WTC11 (cell line): ENCODE measurements around the gene FLT3. TPM values are rescaled to one million over a fixed set of nuclear protein-coding genes. Genes with fewer than 3 reads are reported as not detected.

Experiments used
- ATAC-seq: fragments of 200-7000 bp; cut with Tn5 transposase; 2 replicates; pipeline ENCODE4 v1.10.0; 2021; ENCODE audit warnings: mild to moderate bottlenecking, moderate library complexity
- CTCF ChIA-PET: fragments of 300-600 bp; sonication (Branson Sonifier 250); formaldehyde crosslinking; loops from one replicate; lab custom pipeline; 2021; ENCODE audit warnings: antibody characterized with exemption; lab: Charles Lee
- POLR2A ChIA-PET: fragments of 350-600 bp; sonication (Branson Sonifier 250); formaldehyde crosslinking; loops from one replicate; lab custom pipeline; 2021; ENCODE audit warnings: antibody characterized with exemption; lab: Charles Lee
- DNase-seq: peaks from one replicate; pipeline ENCODE4 v3.0.0; 2021; ENCODE audit warnings: low spot score
- H3K27ac Mint-ChIP-seq: 2 replicates; pipeline ENCODE4 v1.8.0; 2021; ENCODE audit warnings: mixed read lengths
- H3K27me3 Mint-ChIP-seq: 2 replicates; pipeline ENCODE4 v1.8.0; 2021; ENCODE audit warnings: low read depth, mild to moderate bottlenecking, moderate library complexity, mixed read lengths
- H3K36me3 Mint-ChIP-seq: 2 replicates; pipeline ENCODE4 v1.8.0; 2021; ENCODE audit warnings: mixed read lengths
- H3K4me1 Mint-ChIP-seq: 2 replicates; pipeline ENCODE4 v1.8.0; 2022; ENCODE audit warnings: mixed read lengths
- H3K4me3 Mint-ChIP-seq: 2 replicates; pipeline ENCODE4 v1.8.0; 2021; ENCODE audit warnings: mild to moderate bottlenecking, moderate library complexity, mixed read lengths
- H3K9me3 Mint-ChIP-seq: 2 replicates; pipeline ENCODE4 v1.8.0; 2021; ENCODE audit warnings: mixed read lengths
- AR ChIP-seq: fragments of 250-450 bp; sonication (Bioruptor Pico); IDR thresholded peaks from 2 replicates; pipeline ENCODE4 v1.9.0; 2021; ENCODE audit warnings: mild to moderate bottlenecking
- FOXP1 ChIP-seq: sonication (generic); formaldehyde crosslinking; IDR thresholded peaks from 2 replicates; pipeline ENCODE4 v1.8.0; 2022; ENCODE audit warnings: missing genetic modification reagents, mild to moderate bottlenecking, moderate library complexity, borderline replicate concordance
- GABPB1 ChIP-seq: sonication (generic); formaldehyde crosslinking; IDR thresholded peaks from 2 replicates; pipeline ENCODE4 v1.8.1; 2023; ENCODE audit warnings: mild to moderate bottlenecking, missing genetic modification reagents
- GTF2I ChIP-seq: fragments of 250-450 bp; sonication (Bioruptor Pico); conservative IDR thresholded peaks from 2 replicates; pipeline ENCODE4 v1.4.0; 2021; ENCODE audit warnings: mild to moderate bottlenecking
- KAT7 ChIP-seq: sonication (generic); formaldehyde crosslinking; IDR thresholded peaks from 2 replicates; pipeline ENCODE4 v1.8.1; 2023; ENCODE audit warnings: missing genetic modification reagents, mild to moderate bottlenecking, borderline replicate concordance
- MYBL2 ChIP-seq: sonication (generic); formaldehyde crosslinking; IDR thresholded peaks from 2 replicates; pipeline ENCODE4 v1.8.1; 2023; ENCODE audit warnings: mild to moderate bottlenecking, moderate library complexity, missing genetic modification reagents
- NFYB ChIP-seq: sonication (generic); formaldehyde crosslinking; conservative IDR thresholded peaks from 2 replicates; pipeline ENCODE4 v1.8.0; 2022; ENCODE audit warnings: low read depth, missing genetic modification reagents
- PREB ChIP-seq: sonication (generic); formaldehyde crosslinking; IDR thresholded peaks from 2 replicates; pipeline ENCODE4 v1.8.1; 2022; ENCODE audit warnings: mild to moderate bottlenecking, missing genetic modification reagents, moderate library complexity, borderline replicate concordance
- PRRX2 ChIP-seq: fragments of 250-450 bp; sonication (Bioruptor Pico); IDR thresholded peaks from 2 replicates; pipeline ENCODE4 v1.8.0; 2021; ENCODE audit warnings: mild to moderate bottlenecking
- SMAD3 ChIP-seq: sonication (generic); formaldehyde crosslinking; IDR thresholded peaks from 2 replicates; pipeline ENCODE4 v1.8.0; 2022; ENCODE audit warnings: missing genetic modification reagents, mild to moderate bottlenecking, borderline replicate concordance
- SOX15 ChIP-seq: fragments of 250-450 bp; sonication (Bioruptor Pico); IDR thresholded peaks from 2 replicates; pipeline ENCODE4 v1.9.0; 2021; ENCODE audit warnings: mild to moderate bottlenecking
- TCF7 ChIP-seq: sonication (generic); formaldehyde crosslinking; IDR thresholded peaks from 2 replicates; pipeline ENCODE4 v1.8.0; 2022; ENCODE audit warnings: mild to moderate bottlenecking, low read depth, missing genetic modification reagents, moderate library complexity
- TEAD1 ChIP-seq: sonication (generic); formaldehyde crosslinking; IDR thresholded peaks from 2 replicates; pipeline ENCODE4 v1.8.0; 2022; ENCODE audit warnings: mild to moderate bottlenecking, missing genetic modification reagents
- ZNF138 ChIP-seq: sonication (generic); formaldehyde crosslinking; conservative IDR thresholded peaks from 2 replicates; pipeline ENCODE4 v1.8.1; 2022; ENCODE audit warnings: mild to moderate bottlenecking, moderate library complexity, missing genetic modification reagents
- ZNF232 ChIP-seq: sonication (generic); formaldehyde crosslinking; IDR thresholded peaks from 2 replicates; pipeline ENCODE4 v1.8.0; 2022; ENCODE audit warnings: mild to moderate bottlenecking, missing genetic modification reagents
- ZNF317 ChIP-seq: sonication (generic); formaldehyde crosslinking; IDR thresholded peaks from 2 replicates; pipeline ENCODE4 v1.8.1; 2023; ENCODE audit warnings: low read depth, mild to moderate bottlenecking, moderate library complexity, missing genetic modification reagents, borderline replicate concordance
- total RNA-seq: library from RNA; stranded (reverse); gene quantifications from 3 replicates; pipeline ENCODE4 v1.2.3, GENCODE V29; 2021
- TF ChIP-seq, protein P1 (sequence below): sonication (generic); formaldehyde crosslinking; IDR thresholded peaks from 2 replicates; pipeline ENCODE4 v1.8.1; 2023; ENCODE audit warnings: mild to moderate bottlenecking, missing genetic modification reagents, moderate library complexity
- TF ChIP-seq, protein P2 (sequence below): fragments of 200-600 bp; IDR thresholded peaks from 2 replicates; pipeline ENCODE4 v1.8.0; 2022; ENCODE audit warnings: antibody characterized with exemption
- TF ChIP-seq, protein P3 (sequence below): sonication (generic); formaldehyde crosslinking; IDR thresholded peaks from 2 replicates; pipeline ENCODE4 v1.8.1; 2022; ENCODE audit warnings: mild to moderate bottlenecking, moderate library complexity, missing genetic modification reagents
- TF ChIP-seq, protein P4 (sequence below): sonication (generic); formaldehyde crosslinking; IDR thresholded peaks from 2 replicates; pipeline ENCODE4 v1.8.1; 2023; ENCODE audit warnings: mild to moderate bottlenecking, moderate library complexity, missing genetic modification reagents

Gene FLT3
- total RNA-seq, 1 experiment from 2014 or later = 0.15 TPM

DNA sequence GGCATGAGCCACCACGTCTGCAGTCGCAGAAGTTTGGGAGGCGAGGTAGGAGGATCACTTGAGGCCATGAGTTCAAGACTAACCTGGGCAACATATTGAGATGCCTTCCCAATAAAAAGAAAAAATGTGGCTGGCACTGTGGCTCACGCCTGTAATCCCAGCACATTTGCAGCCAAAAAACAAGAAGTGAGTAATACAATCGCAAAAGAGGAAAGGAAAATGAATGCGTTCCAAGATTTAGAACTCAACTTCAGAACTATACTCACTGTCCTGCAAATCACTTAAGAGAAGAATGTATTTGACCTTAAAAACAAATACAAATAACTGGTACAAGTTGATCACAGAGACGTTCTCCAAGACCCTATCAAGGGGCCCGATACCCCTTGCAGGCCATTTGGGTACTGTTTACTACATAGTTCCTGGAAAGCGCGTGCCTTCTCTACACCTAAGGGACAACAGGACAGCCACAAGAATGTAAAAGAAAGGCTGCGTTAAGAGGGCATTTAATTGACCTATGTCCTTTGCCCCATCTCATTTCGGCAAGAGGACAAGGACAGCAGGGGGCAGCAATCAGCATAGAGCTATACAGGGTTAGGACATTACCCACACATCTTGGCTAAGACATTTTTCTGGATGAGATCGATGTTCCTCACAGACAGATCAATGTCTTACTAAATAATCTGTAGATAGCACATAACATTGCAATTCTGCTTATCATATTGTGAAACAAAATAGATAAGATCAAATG, 41.3 kb downstream of the FLT3 start:
- Mint-ChIP-seq H3K4me1 (peaks cover 27% of the 10 kb centered on the region), H3K4me3 (no peak overlapping the region), H3K27ac (no peak overlapping the region), H3K36me3 (no peaks in the 10 kb centered on the region), H3K9me3 (no peaks in the 10 kb centered on the region), H3K27me3 (peaks cover 9% of the 10 kb centered on the region; the same call in 1 of the 2 replicates)
- DNase-seq (peak; percentile 65), ATAC-seq (peak; percentile 84)
- TF ChIP-seq ZNF138 (no peak), GABPB1 (CRISPR knock-in tag) (no peak), TEAD1 (CRISPR knock-in tag) (no peak), PRRX2 (no peak), AR (CRISPR knock-in tag) (no peak), KAT7 (CRISPR knock-in tag) (no peak), TCF7 (CRISPR knock-in tag) (no peak)
- TF ChIP-seq, protein P1, sequence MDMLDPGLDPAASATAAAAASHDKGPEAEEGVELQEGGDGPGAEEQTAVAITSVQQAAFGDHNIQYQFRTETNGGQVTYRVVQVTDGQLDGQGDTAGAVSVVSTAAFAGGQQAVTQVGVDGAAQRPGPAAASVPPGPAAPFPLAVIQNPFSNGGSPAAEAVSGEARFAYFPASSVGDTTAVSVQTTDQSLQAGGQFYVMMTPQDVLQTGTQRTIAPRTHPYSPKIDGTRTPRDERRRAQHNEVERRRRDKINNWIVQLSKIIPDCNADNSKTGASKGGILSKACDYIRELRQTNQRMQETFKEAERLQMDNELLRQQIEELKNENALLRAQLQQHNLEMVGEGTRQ (CRISPR knock-in tag) = no peak
- POLR2A ChIA-PET = no interaction called here
- CTCF ChIA-PET = interaction anchor here (0.6 to 1.8 kb wide), 10 partner anchors 9 to 140 kb away, joined by 3 to 8 read pairs (median 4); no protein-coding TSS in a partner anchor

DNA sequence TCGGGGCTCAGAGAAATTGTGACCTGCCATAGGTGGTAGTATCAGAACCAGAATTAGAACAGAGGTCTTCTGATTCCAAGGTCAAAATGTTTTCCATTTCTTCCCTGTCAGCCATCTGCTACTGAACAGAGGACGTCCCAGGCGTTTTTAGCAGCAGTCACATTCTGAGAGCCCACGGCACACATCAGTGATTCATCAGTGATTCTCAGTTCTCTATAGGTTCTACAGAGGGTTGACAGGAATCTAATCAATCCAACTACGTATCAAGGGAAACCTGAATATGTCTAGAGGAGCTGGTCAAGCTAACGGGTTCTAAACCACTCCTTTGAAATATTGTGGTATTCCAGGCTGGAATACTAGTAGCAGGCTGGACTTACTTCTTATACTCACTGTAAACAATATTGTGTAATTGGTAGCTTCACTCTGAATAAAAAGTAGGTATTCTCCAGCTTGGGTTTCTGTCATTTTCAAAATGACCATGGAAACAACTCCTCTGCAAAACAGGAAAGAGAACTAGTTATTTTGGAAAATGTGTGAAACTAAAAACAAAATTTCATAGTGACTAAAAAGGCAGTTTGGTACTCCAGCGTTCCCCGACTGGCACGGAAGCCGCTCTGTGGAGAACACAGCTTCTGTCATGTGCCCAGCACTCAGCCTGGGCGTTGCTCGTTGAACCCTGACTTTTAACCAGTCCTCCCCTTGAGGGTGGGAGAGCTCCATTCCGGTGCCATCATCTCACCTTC, 43.2 kb downstream of the FLT3 start:
- H3K4me3 Mint-ChIP-seq = no peak overlapping the region
- ChIA-PET POLR2A (no interaction called here), CTCF (no interaction called here)
- no peak for DNase-seq
- H3K27me3 Mint-ChIP-seq = peaks cover 13% of the 10 kb centered on the region; the same call in 1 of the 2 replicates
- no peaks in the 10 kb centered on the region for H3K36me3 Mint-ChIP-seq
- no peak for ATAC-seq
- no peaks in the 10 kb centered on the region for H3K9me3 Mint-ChIP-seq
- TF ChIP-seq, protein P2, sequence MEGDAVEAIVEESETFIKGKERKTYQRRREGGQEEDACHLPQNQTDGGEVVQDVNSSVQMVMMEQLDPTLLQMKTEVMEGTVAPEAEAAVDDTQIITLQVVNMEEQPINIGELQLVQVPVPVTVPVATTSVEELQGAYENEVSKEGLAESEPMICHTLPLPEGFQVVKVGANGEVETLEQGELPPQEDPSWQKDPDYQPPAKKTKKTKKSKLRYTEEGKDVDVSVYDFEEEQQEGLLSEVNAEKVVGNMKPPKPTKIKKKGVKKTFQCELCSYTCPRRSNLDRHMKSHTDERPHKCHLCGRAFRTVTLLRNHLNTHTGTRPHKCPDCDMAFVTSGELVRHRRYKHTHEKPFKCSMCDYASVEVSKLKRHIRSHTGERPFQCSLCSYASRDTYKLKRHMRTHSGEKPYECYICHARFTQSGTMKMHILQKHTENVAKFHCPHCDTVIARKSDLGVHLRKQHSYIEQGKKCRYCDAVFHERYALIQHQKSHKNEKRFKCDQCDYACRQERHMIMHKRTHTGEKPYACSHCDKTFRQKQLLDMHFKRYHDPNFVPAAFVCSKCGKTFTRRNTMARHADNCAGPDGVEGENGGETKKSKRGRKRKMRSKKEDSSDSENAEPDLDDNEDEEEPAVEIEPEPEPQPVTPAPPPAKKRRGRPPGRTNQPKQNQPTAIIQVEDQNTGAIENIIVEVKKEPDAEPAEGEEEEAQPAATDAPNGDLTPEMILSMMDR = no peak
- TF ChIP-seq PREB (CRISPR knock-in tag) (no peak), FOXP1 (CRISPR knock-in tag) (no peak), SOX15 (no peak), GTF2I (CRISPR knock-in tag) (no peak), SMAD3 (CRISPR knock-in tag) (no peak), MYBL2 (no peak), GABPB1 (CRISPR knock-in tag) (no peak), AR (CRISPR knock-in tag) (no peak), ZNF317 (CRISPR knock-in tag) (no peak), KAT7 (CRISPR knock-in tag) (no peak), NFYB (no peak), ZNF138 (no peak), ZNF232 (CRISPR knock-in tag) (no peak)
- TF ChIP-seq, protein P3, sequence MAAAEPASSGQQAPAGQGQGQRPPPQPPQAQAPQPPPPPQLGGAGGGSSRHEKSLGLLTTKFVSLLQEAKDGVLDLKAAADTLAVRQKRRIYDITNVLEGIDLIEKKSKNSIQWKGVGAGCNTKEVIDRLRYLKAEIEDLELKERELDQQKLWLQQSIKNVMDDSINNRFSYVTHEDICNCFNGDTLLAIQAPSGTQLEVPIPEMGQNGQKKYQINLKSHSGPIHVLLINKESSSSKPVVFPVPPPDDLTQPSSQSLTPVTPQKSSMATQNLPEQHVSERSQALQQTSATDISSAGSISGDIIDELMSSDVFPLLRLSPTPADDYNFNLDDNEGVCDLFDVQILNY (CRISPR knock-in tag) = no peak
- TF ChIP-seq, protein P4, sequence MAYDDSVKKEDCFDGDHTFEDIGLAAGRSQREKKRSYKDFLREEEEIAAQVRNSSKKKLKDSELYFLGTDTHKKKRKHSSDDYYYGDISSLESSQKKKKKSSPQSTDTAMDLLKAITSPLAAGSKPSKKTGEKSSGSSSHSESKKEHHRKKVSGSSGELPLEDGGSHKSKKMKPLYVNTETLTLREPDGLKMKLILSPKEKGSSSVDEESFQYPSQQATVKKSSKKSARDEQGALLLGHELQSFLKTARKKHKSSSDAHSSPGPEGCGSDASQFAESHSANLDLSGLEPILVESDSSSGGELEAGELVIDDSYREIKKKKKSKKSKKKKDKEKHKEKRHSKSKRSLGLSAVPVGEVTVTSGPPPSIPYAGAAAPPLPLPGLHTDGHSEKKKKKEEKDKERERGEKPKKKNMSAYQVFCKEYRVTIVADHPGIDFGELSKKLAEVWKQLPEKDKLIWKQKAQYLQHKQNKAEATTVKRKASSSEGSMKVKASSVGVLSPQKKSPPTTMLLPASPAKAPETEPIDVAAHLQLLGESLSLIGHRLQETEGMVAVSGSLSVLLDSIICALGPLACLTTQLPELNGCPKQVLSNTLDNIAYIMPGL (CRISPR knock-in tag) = no peak
- H3K4me1 Mint-ChIP-seq = peaks cover 27% of the 10 kb centered on the region
- no peak overlapping the region for H3K27ac Mint-ChIP-seq
